OCI-LY1 (cell line): ENCODE measurements around the gene LRRTM3.

Experiments used
- EZH2 ChIP-seq: fragments of 200-600 bp; sonication (generic), shearing (Covaris generic); IDR thresholded peaks from 2 replicates; pipeline ENCODE4 v1.8.0; 2017; ENCODE audit warnings: borderline replicate concordance, mixed run types, mild to moderate bottlenecking, antibody characterized with exemption, low read length, moderate library complexity, mixed read lengths
- TF ChIP-seq, protein P1 (sequence below): fragments of 200-600 bp; sonication (generic), shearing (Covaris generic); IDR thresholded peaks from 2 replicates; pipeline ENCODE4 v1.5.1; 2017; ENCODE audit warnings: mild to moderate bottlenecking, antibody characterized with exemption, low read length, moderate library complexity, mixed read lengths

- TF ChIP-seq, protein P1, sequence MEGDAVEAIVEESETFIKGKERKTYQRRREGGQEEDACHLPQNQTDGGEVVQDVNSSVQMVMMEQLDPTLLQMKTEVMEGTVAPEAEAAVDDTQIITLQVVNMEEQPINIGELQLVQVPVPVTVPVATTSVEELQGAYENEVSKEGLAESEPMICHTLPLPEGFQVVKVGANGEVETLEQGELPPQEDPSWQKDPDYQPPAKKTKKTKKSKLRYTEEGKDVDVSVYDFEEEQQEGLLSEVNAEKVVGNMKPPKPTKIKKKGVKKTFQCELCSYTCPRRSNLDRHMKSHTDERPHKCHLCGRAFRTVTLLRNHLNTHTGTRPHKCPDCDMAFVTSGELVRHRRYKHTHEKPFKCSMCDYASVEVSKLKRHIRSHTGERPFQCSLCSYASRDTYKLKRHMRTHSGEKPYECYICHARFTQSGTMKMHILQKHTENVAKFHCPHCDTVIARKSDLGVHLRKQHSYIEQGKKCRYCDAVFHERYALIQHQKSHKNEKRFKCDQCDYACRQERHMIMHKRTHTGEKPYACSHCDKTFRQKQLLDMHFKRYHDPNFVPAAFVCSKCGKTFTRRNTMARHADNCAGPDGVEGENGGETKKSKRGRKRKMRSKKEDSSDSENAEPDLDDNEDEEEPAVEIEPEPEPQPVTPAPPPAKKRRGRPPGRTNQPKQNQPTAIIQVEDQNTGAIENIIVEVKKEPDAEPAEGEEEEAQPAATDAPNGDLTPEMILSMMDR = no peak
- no peak for TF ChIP-seq EZH2
These were observed 184.4 kb downstream of the LRRTM3 start for GRCh38 chr10:67110286-67110685.
